GM18909 (cell line): Measurements from ENCODE around the gene TMEM214.
A peak's percentile ranks its signal among the peaks of the same experiment; 100 is the strongest.

ENCODE experiments used
- ATAC-seq: cut with Tn5 transposase; IDR thresholded peaks from one replicate; pipeline ENCODE4 v1.9.1; 2021; ENCODE audit warnings: mild to moderate bottlenecking; ENCODE audit not compliant: unreplicated experiment, poor library complexity

Gene TMEM214, protein sequence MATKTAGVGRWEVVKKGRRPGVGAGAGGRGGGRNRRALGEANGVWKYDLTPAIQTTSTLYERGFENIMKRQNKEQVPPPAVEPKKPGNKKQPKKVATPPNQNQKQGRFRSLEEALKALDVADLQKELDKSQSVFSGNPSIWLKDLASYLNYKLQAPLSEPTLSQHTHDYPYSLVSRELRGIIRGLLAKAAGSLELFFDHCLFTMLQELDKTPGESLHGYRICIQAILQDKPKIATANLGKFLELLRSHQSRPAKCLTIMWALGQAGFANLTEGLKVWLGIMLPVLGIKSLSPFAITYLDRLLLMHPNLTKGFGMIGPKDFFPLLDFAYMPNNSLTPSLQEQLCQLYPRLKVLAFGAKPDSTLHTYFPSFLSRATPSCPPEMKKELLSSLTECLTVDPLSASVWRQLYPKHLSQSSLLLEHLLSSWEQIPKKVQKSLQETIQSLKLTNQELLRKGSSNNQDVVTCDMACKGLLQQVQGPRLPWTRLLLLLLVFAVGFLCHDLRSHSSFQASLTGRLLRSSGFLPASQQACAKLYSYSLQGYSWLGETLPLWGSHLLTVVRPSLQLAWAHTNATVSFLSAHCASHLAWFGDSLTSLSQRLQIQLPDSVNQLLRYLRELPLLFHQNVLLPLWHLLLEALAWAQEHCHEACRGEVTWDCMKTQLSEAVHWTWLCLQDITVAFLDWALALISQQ

DNA sequence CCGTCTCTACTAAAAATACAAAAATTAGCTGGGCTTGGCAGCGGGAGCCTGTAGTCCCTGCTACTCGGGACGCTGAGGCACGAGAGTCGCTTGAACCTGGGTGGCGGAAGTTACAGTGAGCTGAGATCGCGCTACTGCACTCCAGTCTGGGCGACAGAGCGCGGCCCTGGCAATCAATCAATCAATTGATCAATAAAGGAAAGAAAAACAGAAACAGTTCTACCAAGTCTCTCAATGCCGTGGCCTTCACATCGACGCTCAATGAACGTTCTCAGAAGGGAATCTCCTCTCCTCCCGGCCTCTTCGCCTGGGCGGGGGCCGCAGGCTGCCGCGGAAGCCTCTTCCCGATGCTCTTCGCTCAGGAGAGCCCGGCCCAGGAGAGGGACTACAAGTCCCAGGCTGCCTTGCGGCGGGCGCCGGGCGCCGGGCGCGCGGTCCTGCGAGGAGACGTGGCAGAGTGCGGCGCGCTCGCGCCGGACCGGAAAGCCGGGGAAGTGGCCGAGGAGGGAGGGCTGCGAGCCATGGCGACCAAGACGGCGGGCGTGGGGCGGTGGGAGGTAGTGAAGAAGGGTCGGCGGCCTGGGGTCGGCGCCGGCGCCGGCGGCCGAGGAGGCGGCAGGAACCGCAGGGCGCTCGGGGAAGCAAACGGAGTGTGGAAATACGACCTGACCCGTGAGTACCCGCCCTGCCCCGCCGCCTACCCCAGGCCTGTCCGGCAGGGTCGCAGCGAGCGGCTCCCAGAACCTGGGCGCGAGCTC lies at the start of gene TMEM214:
TSS of gene TMEM214 (plus strand) at position 471 of the 758 bp plus-strand sequence. CDS start at position 522, 51 bp downstream.
- peak; percentile 94 for ATAC-seq

DNA sequence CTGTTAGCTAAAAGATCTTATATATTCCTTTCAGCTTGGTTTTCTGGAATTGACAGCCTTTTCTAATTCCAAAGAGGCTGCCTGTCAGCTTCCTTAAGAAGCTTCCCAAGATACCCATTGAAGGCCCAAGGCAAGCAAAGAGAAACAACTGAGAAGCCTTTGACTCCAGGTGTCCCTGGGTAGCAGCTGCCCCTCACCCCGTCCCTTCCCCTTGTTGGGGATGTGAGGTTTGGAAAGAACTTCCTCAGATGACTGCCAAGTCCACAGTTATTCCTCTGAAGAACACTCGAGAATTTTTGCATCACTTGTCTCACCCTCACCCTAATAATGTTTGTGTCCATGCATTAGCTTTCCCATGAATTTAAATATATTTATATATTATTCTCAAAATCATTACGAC lies 49.0 kb upstream of the TMEM214 start:
- ATAC-seq = no peak

DNA sequence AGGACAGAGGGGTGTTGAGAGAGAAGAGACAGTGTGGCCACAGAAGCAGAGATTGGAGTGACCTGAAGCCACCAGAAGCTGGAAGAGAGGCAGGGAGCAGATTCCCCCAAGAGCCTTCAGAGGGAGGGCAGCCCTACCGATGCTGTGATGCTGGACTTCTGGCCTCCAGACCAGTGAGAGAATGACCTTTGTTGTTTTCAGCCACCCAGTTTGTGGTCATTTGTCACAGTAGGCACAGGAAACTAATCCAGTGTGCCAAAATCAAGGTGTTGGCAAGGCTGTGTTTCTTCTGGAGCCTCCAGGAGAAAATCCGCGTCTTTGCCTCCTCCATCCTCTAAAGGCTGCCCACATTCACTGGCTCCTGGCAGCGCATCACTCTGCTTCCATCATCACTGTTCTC lies 47.0 kb upstream of the TMEM214 start:
- no peak for ATAC-seq

DNA sequence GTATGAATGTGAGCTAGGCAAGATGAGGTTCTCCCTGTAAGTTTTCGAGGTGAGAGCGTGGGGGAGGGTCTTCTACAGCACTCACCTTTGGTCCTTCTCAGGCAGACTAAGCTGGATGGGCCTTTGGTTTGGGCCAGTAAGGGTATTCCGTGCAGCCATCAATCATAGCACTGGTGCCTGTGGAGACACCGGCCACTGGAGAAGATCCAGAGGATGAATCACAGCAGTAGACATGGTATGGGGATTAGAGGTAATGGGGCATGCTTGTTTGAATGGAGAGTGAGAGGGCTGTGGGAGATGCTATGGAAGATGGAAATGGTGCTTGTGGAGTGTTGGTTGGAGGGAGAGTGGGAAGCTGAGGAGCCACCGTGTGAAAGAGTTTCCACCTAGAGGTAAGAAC lies 46.2 kb upstream of the TMEM214 start:
- no peak for ATAC-seq

DNA sequence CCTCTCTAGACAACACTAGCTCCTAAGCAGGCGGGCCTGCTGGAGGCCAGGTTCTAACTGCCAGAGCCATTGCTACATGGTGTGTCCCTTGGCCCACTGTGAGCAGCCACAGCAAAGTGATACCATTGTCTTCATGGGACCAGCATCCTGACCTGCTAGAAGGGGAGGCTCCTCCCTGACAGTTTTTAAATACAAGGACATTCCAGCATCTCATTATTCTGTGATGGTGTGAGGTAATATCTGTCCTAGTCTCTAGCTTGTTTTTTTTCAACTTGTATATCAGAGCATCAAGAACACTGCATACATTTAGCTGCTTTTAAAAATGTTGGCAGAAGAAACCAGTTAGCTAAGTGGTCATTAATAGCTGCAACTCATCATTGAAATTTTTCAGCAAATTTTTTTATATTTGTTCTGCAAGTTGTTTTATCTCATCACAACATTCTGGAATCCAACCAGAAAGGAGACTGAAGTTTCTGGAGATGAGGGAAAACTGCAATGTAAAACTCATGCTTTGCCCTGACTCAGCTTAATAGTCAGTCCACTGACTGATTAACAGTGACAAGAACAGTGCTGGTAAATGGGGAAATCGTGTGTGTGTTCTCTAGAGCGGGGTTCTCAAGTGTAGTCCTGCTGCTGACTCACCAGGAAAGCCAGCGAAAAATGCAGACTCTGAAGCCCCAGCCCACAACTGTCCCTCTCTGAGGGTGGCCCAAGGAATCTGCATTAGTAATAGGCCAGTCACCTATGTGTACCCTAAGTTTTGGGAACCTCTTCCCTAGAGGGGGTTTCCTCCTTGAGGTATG lies 44.5 kb upstream of the TMEM214 start:
- ATAC-seq = no peak

DNA sequence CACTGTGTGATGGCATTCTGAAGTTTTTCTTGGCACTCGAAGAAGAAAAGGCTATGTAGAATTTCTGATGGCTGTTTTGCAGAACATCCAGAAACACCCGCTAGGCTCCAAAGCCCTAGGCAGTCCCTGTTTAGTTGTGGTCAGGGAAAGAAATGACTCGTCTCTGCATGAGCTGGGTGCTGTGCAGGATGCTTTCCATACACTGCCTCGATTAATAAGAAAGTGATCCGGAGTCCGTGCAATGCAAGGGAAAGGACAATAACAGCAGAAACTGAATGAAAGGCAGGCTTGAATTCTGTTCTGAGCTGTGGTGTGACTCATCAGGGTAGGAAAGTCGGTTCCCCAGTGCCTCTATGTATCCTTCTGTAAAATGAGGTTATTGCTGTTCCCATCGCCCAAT lies 43.6 kb upstream of the TMEM214 start:
- no peak for ATAC-seq

DNA sequence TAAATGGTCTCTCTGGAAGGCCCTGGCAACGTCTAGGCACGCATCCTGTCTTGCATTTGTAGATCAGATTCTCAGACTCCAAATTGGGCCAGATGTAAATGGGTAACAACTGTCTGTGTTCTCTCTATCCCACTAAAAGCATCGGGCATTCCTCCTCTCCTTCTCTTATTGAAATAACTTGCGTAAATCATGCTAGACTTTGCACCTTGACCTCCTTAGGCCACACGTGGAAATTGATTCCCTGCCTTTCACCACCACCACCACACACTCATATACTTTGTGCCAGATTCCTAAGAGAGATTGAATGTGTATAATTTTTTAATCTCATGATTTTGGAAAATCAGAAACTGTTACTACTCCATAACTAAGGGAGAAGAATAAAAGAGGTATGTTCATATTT lies 41.0 kb upstream of the TMEM214 start:
- no peak for ATAC-seq

DNA sequence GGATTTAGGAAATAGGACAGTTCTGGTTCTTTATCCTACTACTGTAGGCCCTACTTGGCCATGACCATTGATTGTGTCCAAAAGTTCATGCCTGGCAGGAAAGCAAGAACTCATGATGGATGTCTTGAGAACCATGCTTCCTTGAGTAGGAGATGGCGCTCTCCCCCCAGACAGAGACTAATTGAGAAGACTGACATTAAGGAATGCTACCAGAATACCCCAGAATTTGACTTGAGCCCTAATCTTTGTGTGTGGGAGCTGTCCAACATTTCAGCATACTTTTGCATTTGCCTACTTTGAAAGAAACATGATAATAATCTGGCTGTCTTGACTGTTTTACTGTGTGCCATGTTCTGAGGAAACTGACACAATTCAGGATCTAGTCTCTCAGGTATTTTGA lies 39.0 kb upstream of the TMEM214 start:
- no peak for ATAC-seq

DNA sequence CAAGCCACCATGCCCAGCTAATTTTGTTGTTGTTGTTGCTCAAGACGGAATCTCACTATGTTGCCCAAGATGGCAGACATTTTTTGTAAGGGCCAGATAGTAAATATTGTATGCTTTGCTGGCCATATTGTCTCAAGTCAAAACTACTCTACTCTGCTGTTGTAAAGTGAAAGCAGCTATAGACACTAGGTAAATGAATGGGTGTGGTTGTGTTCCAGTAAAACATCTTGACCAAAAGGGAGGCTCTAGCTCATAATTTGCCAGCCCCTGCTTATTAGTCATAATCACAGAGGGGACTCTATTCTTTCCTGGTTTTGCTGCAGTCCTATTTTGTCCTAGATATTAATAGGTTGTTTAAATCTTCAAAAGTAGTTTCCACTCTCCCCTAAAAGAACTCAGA lies 37.8 kb upstream of the TMEM214 start:
- no peak for ATAC-seq

DNA sequence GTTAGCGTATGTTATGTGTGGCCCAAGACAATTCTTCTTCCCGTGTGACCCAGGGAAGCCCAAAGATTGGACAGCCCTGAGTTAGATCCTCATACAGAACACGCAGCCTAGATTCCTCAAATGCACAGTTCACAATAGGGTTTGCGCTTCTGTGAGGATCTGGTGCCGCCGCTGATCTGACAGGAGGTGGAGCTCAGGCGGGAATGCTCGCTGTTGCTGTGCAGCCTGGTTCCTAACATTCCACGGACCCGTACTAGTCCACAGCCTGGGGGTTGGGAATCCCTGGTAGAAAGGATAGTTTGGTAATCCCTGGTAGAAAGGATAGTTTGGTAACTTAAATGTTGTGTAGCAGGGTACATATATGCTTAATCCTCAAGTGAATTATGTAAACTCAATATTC lies 35.4 kb upstream of the TMEM214 start:
- no peak for ATAC-seq

DNA sequence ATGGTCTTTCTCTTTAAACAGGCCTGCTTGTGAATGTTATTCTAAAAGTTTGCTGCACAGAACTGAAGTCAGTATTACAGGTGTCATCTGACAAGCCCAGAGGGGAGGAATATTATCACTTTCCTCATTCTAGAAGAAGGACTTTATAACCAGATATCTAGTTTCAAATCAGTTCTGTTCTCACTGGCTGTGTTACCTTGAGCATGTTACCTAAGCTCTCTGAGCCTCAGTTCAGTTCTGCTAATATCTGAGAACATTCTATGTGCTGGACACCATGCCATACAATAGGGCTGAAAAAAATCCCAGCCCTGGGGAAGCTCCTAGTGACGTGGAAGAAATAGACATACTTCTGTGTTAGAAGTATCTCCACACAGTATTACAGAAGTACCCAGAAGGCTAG lies 34.4 kb upstream of the TMEM214 start:
- no peak for ATAC-seq

DNA sequence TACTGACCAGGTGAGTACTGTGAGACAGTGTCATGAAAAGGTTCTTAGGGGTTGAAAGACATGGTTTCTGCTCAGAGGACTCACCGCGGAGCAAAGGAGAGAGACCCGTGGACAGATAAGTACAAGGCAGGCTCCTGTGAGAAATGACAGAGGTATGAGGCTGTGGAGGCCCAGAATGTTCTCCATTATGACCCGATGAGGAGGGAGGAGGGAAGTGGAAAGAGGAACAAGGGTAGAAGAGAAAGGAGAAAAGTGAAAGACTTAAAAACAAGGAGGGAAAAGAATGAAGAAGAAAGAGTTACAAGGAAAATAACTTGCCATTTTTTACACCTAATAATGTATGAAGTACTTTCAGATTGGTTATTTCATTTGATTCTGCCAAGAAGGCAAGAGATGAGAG lies 32.5 kb upstream of the TMEM214 start:
- ATAC-seq = no peak

DNA sequence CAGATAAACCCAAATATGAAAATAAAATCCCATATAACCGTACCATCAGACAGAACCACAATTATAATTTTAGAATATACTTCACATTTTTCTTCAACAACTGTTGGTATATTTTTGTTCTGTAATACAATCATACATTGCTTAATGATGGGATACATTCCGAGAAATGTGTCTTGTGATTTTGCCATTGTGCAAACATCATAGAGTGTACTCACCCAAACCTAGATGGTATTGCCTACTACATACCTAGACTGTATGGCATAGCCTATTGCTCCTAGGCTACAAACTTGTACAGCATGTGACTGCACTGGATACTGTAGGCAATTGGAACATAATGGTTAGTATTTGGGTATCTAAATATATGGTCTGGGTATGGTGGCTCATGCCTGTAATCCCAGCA lies 31.8 kb upstream of the TMEM214 start:
- no peak for ATAC-seq

DNA sequence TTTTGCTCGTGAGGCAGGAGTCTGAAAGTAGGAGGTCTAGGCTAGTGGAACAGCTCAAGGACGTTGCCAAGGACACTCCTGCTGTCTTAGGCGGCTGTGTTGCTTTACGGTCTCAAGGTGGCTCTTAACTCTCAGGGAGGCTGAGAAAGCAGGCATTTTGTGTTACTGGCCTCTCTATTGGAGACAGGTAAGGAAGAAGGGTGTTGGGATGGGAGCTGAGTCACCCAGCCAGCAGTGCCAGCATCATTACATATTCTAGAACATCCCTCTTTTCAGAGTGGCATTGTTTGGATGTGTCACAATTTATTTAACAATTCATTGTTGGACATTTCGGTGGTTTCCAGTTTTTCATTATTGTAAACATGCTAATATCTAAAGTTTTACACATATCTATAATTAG lies 30.8 kb upstream of the TMEM214 start:
- no peak for ATAC-seq

DNA sequence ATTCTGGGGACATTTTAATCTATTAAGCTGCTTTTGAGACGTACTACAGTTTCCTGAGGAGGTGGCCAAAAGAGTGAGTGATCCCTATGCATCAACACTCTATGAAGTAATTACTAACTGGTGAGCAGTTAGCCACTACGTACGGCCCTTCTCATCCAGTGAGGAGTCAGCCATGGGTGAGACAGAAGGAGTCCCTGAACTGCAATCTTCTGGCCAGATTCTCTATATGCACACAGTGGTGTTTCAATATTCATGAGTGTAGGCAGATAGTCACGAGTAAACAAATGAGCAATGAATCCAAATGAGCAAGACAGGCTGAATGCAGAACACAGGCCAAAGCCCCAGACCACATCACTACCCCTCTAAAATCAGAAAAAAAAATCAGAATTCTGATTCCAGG lies 29.8 kb upstream of the TMEM214 start:
- ATAC-seq = no peak

DNA sequence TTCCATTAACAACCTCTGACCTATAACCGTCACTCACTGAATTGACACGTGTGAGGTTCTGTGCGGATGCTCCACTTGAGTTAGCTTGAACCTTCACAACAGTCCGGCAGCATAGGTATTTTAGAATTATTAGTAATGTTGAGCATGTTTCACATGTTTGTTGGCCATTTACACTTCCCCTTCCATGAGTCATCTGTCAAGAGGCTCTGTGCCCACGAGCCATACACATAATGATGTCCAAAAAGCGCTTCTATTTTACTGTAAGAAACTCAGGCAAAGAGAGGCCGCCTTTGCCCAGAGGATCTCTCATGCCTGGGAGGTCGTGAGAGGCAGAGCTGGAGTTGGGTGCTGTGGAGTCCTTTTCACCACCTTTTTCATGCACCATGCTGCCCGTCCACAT lies 28.9 kb upstream of the TMEM214 start:
- ATAC-seq = no peak

DNA sequence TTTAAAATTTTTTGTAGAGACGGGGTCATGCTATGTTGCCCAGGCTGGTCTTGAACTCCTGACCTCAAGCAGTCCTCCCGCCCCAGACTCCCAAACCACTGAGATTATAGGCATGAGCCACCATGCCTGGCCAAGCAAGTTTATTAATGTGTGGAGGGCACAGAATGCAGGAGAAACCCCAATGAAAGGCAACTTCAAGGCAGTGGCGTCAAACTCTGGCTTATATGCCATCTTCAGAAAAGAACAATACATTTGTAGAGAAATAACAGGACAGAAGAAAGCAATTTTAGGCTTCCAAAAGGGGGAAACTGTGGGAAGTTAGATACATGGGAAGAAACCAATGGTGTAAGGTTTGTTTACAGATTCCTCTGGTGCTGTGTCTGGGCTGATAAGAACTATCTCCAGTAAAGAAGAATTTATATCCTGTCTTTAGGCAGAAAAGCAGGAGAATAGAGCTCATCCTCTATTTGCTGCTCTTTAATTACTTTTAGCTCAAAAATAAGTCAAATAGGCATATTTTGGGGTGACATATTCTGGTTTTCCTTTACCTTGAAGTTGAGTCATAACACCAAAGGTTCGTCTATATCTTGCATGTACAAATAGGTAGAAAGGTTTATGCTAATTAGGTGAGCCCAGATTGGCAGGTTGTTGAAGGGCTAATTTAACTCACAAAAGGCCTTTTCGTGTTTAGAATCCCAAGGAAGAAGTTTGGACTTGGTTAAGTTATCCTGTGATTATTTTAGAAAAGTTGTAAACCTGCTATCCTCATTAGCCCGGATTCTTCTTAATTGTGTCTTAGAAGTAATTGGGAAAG lies 26.0 kb upstream of the TMEM214 start:
- ATAC-seq = no peak

DNA sequence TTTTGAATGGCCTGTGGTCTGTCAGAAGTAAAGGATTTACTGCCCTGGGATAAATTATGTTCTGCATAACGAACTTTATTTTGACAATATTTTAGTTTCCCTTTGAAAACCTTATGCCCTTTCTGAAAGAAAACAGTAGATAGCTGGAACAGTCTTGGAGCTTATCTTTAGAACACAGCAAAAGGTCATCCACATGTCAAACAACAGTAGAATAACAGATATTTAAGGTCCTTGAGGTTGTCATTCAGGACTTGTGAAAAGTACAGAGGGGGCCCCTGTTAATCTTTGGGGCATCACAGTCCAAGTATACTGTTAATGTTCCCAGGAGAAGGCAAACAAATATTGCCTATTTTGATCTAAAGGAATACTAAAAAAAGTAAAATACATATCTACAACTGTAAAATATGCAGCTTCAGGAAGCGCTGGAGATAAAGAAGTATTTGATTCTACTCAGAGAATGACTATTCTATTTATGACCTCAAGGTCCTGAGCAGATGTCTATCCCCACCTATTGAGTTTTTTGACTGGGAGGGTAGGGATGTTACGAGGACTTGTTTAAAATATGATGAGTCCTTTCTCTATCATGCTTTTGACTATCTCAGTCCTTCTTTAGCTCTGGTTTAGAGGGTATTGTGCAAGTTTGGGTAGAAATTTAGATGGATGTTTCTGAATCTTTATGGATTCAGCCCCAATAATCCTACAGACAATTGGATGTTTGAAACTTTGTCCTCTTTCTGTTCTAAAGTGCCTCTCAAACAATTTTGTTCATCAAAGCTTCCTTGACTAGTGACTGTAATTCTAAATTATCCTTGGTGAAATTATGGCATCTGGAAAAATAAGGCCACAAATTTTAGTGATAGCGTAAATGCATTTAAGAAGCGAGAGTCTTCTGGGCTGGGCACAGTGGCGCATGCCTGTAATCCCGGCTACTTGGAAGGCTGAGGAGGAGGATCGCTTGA lies 25.1 kb upstream of the TMEM214 start:
- no peak for ATAC-seq
